ENCODE data around the gene SLC39A11.

DNA sequence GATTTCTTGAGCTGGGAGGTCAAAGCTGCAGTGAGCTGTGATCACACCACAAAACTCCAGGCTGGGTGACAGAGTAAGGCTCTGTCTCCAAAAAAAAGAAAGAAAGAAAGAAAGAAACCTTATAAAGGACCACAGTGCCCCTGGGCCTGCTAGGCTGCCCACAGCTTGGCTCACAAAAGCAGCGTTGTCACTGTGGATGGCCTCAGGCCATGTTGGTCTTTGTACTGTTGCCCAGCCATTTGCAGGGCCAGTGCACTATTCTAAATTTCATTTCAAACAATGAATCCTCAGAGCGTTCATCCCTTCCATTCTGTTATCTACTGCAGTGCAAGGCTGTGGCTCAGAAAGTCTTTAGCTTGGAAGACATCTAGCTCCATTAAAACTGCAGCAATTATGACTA is 208.4 kb downstream of the SLC39A11 start:
- no peak for TF ChIP-seq CTCF (IDR thresholded peaks at IDR 0.05)
- no peak for TF ChIP-seq POLR2A (IDR thresholded peaks at IDR 0.05)

Data from thyroid gland (tissue), 4 donors.